ENCODE results near the gene PRKCE. TPM values are rescaled to one million over a fixed set of nuclear protein-coding genes. Genes with fewer than 3 reads are reported as not detected.

Gene PRKCE
- total RNA-seq, 1 donor from 2014 or later, result 21.0 TPM

DNA sequence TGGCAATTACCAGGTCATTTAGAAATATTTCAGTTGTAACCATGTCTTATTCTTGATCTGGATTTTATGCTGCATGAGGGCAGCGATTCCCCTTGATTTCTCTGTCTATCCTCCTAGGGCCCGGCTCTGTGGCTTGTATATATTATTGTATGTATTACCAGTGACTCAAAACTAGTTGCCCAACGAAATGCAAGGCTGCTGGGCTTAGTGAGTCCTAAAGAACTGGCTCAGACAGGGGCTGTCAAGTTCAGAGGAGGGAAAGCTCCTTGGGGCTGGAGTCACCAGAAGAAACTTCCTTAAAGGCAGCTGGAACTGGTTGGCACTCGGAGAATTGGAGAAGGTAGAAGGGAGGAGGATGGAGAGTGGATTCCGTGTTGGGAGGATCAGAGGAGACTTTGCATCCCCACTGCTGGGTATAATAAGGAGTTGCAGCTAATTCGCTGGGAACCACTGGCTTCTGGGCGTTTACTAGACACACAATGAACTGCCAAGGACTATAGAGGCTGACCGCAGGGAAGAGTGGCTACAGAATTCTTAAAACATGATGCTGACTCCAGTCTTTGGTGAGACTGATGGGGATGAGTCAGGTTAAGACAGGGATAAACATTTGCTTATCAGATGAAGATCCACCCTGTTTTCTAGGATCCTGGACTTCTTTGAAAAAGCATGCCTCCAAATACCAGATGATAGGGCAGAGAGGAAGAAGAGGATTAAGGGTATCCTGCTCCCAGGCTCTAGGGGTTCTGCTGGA is 104.3 kb downstream of the PRKCE start:
- no peak for DNase-seq (ENCODE audit: low read depth)
- no peaks in the 10 kb centered on the region for H3K27me3 ChIP-seq (ENCODE audit: control insufficient read depth, insufficient read depth, low read length)
- TF ChIP-seq CTCF (IDR thresholded peaks at IDR 0.05; ENCODE audit: insufficient read depth, low read length, poor library complexity, severe bottlenecking), result no peak
- no peak overlapping the region for H3K4me3 ChIP-seq (ENCODE audit: low read depth, low read length)
- no peaks in the 10 kb centered on the region for H3K36me3 ChIP-seq (ENCODE audit: control insufficient read depth, insufficient read depth, low read length)

DNA sequence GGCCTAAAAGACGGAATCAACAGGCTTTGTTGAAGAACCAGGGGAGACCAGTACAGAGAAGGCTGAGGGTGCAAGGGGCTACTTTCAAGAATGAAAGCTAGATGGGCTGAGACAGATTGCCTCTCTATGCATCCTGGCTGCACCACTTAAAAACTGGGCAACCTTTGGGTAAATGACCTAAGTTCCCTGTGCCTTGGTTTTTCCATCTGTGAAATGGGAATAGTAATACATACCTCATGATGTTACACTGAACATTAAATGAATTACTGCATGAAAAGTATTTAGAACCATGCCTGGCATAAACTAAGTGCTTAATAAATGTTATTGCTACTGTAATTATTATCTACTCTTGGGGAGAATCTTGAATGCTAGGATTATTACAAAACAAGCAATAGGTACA is 106.5 kb downstream of the PRKCE start:
- Histone ChIP-seq H3K36me3 (ENCODE audit: control insufficient read depth, insufficient read depth, low read length) (no peaks in the 10 kb centered on the region), H3K4me3 (ENCODE audit: low read depth, low read length) (no peak overlapping the region), H3K27me3 (ENCODE audit: control insufficient read depth, insufficient read depth, low read length) (no peaks in the 10 kb centered on the region)
- no peak for DNase-seq (ENCODE audit: low read depth)
- no peak for TF ChIP-seq CTCF (IDR thresholded peaks at IDR 0.05; ENCODE audit: insufficient read depth, low read length, poor library complexity, severe bottlenecking)

- no peaks in the 10 kb centered on the region for H3K27me3 ChIP-seq (ENCODE audit: control insufficient read depth, insufficient read depth, low read length)
- H3K36me3 ChIP-seq (ENCODE audit: control insufficient read depth, insufficient read depth, low read length), result no peaks in the 10 kb centered on the region
- no peak overlapping the region for H3K4me3 ChIP-seq (ENCODE audit: low read depth, low read length)
- TF ChIP-seq CTCF (IDR thresholded peaks at IDR 0.05; ENCODE audit: insufficient read depth, low read length, poor library complexity, severe bottlenecking), result no peak
- no peak for DNase-seq (ENCODE audit: low read depth)
Measured at GRCh38 chr2:45759310-45759851, 107.9 kb downstream of the PRKCE start.

- no peak for TF ChIP-seq CTCF (IDR thresholded peaks at IDR 0.05; ENCODE audit: insufficient read depth, low read length, poor library complexity, severe bottlenecking)
Measured at GRCh38 chr2:45761635-45762034, 110.2 kb downstream of the PRKCE start.

GRCh38 chr2:45763255-45763654 is 111.8 kb downstream of the PRKCE start:
- Histone ChIP-seq H3K4me3 (ENCODE audit: low read depth, low read length) (no peak overlapping the region), H3K27me3 (ENCODE audit: control insufficient read depth, insufficient read depth, low read length) (no peaks in the 10 kb centered on the region), H3K36me3 (ENCODE audit: control insufficient read depth, insufficient read depth, low read length) (no peaks in the 10 kb centered on the region)
- TF ChIP-seq CTCF (IDR thresholded peaks at IDR 0.05; ENCODE audit: insufficient read depth, low read length, poor library complexity, severe bottlenecking), result no peak
- DNase-seq (ENCODE audit: low read depth), result no peak

More at GRCh38 chr2:45761635-45762034, 110.2 kb downstream of the PRKCE start:
- Histone ChIP-seq H3K36me3 (ENCODE audit: control insufficient read depth, insufficient read depth, low read length) (no peaks in the 10 kb centered on the region), H3K27me3 (ENCODE audit: control insufficient read depth, insufficient read depth, low read length) (no peaks in the 10 kb centered on the region), H3K4me3 (ENCODE audit: low read depth, low read length) (no peak overlapping the region)
- no peak for DNase-seq (ENCODE audit: low read depth)

- no peak for DNase-seq (ENCODE audit: low read depth)
Measured at GRCh38 chr2:45763797-45764196, 112.3 kb downstream of the PRKCE start.

More at GRCh38 chr2:45763797-45764196, 112.3 kb downstream of the PRKCE start:
- Histone ChIP-seq H3K36me3 (ENCODE audit: control insufficient read depth, insufficient read depth, low read length) (no peaks in the 10 kb centered on the region), H3K4me3 (ENCODE audit: low read depth, low read length) (no peak overlapping the region), H3K27me3 (ENCODE audit: control insufficient read depth, insufficient read depth, low read length) (no peaks in the 10 kb centered on the region)
- TF ChIP-seq CTCF (IDR thresholded peaks at IDR 0.05; ENCODE audit: insufficient read depth, low read length, poor library complexity, severe bottlenecking), result no peak
